ENCODE results near the gene SYNJ2.

SYNJ2 gene

GRCh38 chr6:158061709-158062461 lies 80.2 kb downstream of the SYNJ2 start:
- no peak for DNase-seq (ENCODE audit: low read depth)
- TF ChIP-seq CTCF (IDR thresholded peaks at IDR 0.05; ENCODE audit: low read depth, low read length) (no peak), MYC (IDR thresholded peaks at IDR 0.05; ENCODE audit: low read depth, low read length) (no peak), POLR2A (IDR thresholded peaks at IDR 0.05; ENCODE audit: extremely low read depth, insufficient read length) (no peak), MAX (IDR thresholded peaks at IDR 0.05; ENCODE audit: low read depth, low read length) (no peak)
- no peak overlapping the region for H3K4me3 ChIP-seq (ENCODE audit: low read depth, low read length)

GRCh38 chr6:158063736-158064135 lies 82.1 kb downstream of the SYNJ2 start:
- DNase-seq (ENCODE audit: low read depth) = no peak
- H3K4me3 ChIP-seq (ENCODE audit: low read depth, low read length) = no peak overlapping the region
- no peak for TF ChIP-seq MYC (IDR thresholded peaks at IDR 0.05; ENCODE audit: low read depth, low read length)
- no peak for TF ChIP-seq CTCF (IDR thresholded peaks at IDR 0.05; ENCODE audit: low read depth, low read length)

GRCh38 chr6:158064725-158065251 lies 83.1 kb downstream of the SYNJ2 start:
- no peak for TF ChIP-seq CTCF (IDR thresholded peaks at IDR 0.05; ENCODE audit: low read depth, low read length)
- no peak for TF ChIP-seq POLR2A (IDR thresholded peaks at IDR 0.05; ENCODE audit: extremely low read depth, insufficient read length)
- no peak for TF ChIP-seq MYC (IDR thresholded peaks at IDR 0.05; ENCODE audit: low read depth, low read length)
- TF ChIP-seq MAX (IDR thresholded peaks at IDR 0.05; ENCODE audit: low read depth, low read length) = no peak
- no peak for DNase-seq (ENCODE audit: low read depth)
- no peak overlapping the region for H3K4me3 ChIP-seq (ENCODE audit: low read depth, low read length)

GRCh38 chr6:158066136-158066781 lies 84.6 kb downstream of the SYNJ2 start:
- DNase-seq (ENCODE audit: low read depth) = peak; percentile 47
- no peak overlapping the region for H3K4me3 ChIP-seq (ENCODE audit: low read depth, low read length)
- no peak for TF ChIP-seq POLR2A (IDR thresholded peaks at IDR 0.05; ENCODE audit: extremely low read depth, insufficient read length)
- no peak for TF ChIP-seq MYC (IDR thresholded peaks at IDR 0.05; ENCODE audit: low read depth, low read length)
- TF ChIP-seq MAX (IDR thresholded peaks at IDR 0.05; ENCODE audit: low read depth, low read length) = no peak
- no peak for TF ChIP-seq CTCF (IDR thresholded peaks at IDR 0.05; ENCODE audit: low read depth, low read length)

- no peak overlapping the region for H3K4me3 ChIP-seq (ENCODE audit: low read depth, low read length)
- no peak for TF ChIP-seq CTCF (IDR thresholded peaks at IDR 0.05; ENCODE audit: low read depth, low read length)
- TF ChIP-seq POLR2A (IDR thresholded peaks at IDR 0.05; ENCODE audit: extremely low read depth, insufficient read length) = no peak
- no peak for TF ChIP-seq MYC (IDR thresholded peaks at IDR 0.05; ENCODE audit: low read depth, low read length)
- TF ChIP-seq MAX (IDR thresholded peaks at IDR 0.05; ENCODE audit: low read depth, low read length) = no peak
- no peak for DNase-seq (ENCODE audit: low read depth)
Observed at GRCh38 chr6:158067436-158068015, 85.9 kb downstream of the SYNJ2 start.

All from NB4 (cell line).